Right lobe of liver (tissue), 4 donors: Measurements from ENCODE around the gene SSH2.

ENCODE experiments used
- POLR2A ChIP-seq: fragments of 450-650 bp; IDR thresholded peaks from one replicate; pipeline ENCODE4 v1.6.1; 2017; ENCODE audit warnings: antibody characterized with exemption, mild to moderate bottlenecking
- TF ChIP-seq, protein P1 (sequence below), 4 donors: fragments of 200-600 bp in 3 of 4; fragments of 450-650 bp in 1 of 4; IDR thresholded peaks; one replicate each; pipeline versions ENCODE4 v1.5.1 to v1.8.0; 2016 to 2022; ENCODE audit warnings: antibody characterized with exemption in 4 of 4, mild to moderate bottlenecking in 2 of 4
- donor health status: DM: no; HTN: no; CAD: no.
- donor health status: DM: no; HTN: no; CAD: no.
- donor health status: DM: no; HTN: yes; CAD: no.

DNA sequence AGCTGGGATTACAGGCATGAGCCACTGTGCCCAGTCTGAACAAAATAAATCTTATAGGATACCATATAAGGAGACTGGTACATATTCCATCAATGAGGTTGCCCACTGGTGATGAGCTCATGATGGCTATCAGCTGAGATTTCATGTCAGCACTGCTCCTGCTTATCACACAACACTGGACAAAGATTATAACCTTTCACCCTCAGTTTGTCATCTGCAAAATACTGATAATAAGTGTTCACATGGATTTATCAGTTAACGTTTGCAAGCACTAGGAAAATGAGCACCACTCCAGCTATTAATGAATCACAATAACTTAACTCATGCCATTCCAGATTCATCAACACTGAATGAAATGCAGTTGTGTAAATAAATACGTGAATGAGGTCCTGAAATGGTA lies 83.7 kb downstream of the SSH2 start:
- TF ChIP-seq, protein P1, sequence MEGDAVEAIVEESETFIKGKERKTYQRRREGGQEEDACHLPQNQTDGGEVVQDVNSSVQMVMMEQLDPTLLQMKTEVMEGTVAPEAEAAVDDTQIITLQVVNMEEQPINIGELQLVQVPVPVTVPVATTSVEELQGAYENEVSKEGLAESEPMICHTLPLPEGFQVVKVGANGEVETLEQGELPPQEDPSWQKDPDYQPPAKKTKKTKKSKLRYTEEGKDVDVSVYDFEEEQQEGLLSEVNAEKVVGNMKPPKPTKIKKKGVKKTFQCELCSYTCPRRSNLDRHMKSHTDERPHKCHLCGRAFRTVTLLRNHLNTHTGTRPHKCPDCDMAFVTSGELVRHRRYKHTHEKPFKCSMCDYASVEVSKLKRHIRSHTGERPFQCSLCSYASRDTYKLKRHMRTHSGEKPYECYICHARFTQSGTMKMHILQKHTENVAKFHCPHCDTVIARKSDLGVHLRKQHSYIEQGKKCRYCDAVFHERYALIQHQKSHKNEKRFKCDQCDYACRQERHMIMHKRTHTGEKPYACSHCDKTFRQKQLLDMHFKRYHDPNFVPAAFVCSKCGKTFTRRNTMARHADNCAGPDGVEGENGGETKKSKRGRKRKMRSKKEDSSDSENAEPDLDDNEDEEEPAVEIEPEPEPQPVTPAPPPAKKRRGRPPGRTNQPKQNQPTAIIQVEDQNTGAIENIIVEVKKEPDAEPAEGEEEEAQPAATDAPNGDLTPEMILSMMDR (IDR thresholded peaks at IDR 0.05) = no peak
- no peak for TF ChIP-seq POLR2A
